HG02852 (cell line): Measurements from ENCODE around the gene CBX6.
"Not testable (repeated sequence)": the region's sequence is repeated elsewhere in the genome, so short reads cannot be mapped to it uniquely, and the experiment has no call there.

Source experiments
- ATAC-seq: cut with Tn5 transposase; IDR thresholded peaks from one replicate; pipeline ENCODE4 v1.9.1; 2021; ENCODE audit warnings: mild to moderate bottlenecking, moderate library complexity; ENCODE audit not compliant: unreplicated experiment

The CBX6 gene

GRCh38 chr22:38872172-38872830 is at the start of gene CBX6:
Gene CBX6, minus strand, starts transcription at chr22:38872216. Its CDS starts 26 bp downstream, at chr22:38872190.
- peak; percentile 62 for ATAC-seq

GRCh38 chr22:38921806-38922205 is 49.8 kb upstream of the CBX6 start:
- ATAC-seq, result no peak

GRCh38 chr22:38921120-38921519 is 49.1 kb upstream of the CBX6 start:
- no peak for ATAC-seq

- no peak for ATAC-seq
Observed at GRCh38 chr22:38919631-38920190, 47.7 kb upstream of the CBX6 start.

- no peak for ATAC-seq
Observed at GRCh38 chr22:38911434-38911833, 39.4 kb upstream of the CBX6 start.

GRCh38 chr22:38907767-38908166 is 35.8 kb upstream of the CBX6 start:
- no peak for ATAC-seq

GRCh38 chr22:38906052-38906451 is 34.0 kb upstream of the CBX6 start:
- ATAC-seq, result no peak

- not testable (repeated sequence) for ATAC-seq
Observed at GRCh38 chr22:38904052-38904617, 32.1 kb upstream of the CBX6 start.

GRCh38 chr22:38901111-38901641 is 29.2 kb upstream of the CBX6 start:
- ATAC-seq, result no peak

- ATAC-seq, result no peak
Observed at GRCh38 chr22:38900677-38901076, 28.7 kb upstream of the CBX6 start.

GRCh38 chr22:38891256-38891655 is 19.2 kb upstream of the CBX6 start:
- ATAC-seq, result no peak

GRCh38 chr22:38890377-38890776 is 18.4 kb upstream of the CBX6 start:
- no peak for ATAC-seq

GRCh38 chr22:38886333-38886732 is 14.3 kb upstream of the CBX6 start:
- no peak for ATAC-seq

- no peak for ATAC-seq
Observed at GRCh38 chr22:38882972-38883622, 11.1 kb upstream of the CBX6 start.

- no peak for ATAC-seq
Observed at GRCh38 chr22:38881997-38882879, 10.2 kb upstream of the CBX6 start.

- no peak for ATAC-seq
Observed at GRCh38 chr22:38881464-38881871, 9.5 kb upstream of the CBX6 start.

- no peak for ATAC-seq
Observed at GRCh38 chr22:38879961-38880360, 7.9 kb upstream of the CBX6 start.

- no peak for ATAC-seq
Observed at GRCh38 chr22:38879108-38879729, 7.2 kb upstream of the CBX6 start.

GRCh38 chr22:38878001-38878400 is 6.0 kb upstream of the CBX6 start:
- ATAC-seq, result no peak

GRCh38 chr22:38874529-38875222 is 2.7 kb upstream of the CBX6 start:
- no peak for ATAC-seq
